Stimulated activated CD4-positive, alpha-beta T cell treated with anti-CD3 and anti-CD28 coated beads, Interleukin-4, amount 100 ng/mL, for 48 hours (primary cell): ENCODE results near the gene CCDC201.

ENCODE experiments used
- DNase-seq, 2 donors: peaks; one replicate each; pipeline ENCODE4 v3.0.0-alpha.2; 2020; ENCODE audit warnings: low read depth in 2 of 2

Gene CCDC201, protein sequence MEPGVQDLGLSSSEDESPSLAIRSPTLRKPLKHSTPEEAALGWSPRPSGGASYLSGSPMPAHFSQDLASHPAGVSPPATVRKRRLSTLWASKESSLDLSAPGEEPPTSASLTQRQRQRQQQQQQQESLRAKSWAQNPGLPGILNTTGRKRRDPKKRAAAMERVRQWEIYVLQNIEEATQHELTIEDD

DNA sequence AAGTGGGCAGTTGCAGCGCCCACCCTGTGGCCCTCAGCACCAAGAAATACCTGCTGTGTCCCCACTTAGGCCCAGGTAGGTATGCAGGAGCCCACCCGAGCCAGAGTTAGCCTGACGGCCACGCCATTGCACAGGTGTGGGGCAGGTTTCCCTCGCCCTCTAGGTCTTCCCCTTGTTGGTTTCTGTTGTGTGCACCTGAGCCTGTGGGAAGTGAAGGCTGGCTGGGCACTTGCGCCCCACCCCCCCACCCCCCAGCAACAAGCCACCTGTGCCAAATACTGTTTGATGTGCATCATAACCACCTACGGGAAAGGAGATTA, at the start of gene CCDC201:
CCDC201 (minus strand) TSS at position 48 of the 320 bp plus-strand sequence. CDS start 75 bp downstream, outside the sequence.
- DNase-seq: no peak

DNA sequence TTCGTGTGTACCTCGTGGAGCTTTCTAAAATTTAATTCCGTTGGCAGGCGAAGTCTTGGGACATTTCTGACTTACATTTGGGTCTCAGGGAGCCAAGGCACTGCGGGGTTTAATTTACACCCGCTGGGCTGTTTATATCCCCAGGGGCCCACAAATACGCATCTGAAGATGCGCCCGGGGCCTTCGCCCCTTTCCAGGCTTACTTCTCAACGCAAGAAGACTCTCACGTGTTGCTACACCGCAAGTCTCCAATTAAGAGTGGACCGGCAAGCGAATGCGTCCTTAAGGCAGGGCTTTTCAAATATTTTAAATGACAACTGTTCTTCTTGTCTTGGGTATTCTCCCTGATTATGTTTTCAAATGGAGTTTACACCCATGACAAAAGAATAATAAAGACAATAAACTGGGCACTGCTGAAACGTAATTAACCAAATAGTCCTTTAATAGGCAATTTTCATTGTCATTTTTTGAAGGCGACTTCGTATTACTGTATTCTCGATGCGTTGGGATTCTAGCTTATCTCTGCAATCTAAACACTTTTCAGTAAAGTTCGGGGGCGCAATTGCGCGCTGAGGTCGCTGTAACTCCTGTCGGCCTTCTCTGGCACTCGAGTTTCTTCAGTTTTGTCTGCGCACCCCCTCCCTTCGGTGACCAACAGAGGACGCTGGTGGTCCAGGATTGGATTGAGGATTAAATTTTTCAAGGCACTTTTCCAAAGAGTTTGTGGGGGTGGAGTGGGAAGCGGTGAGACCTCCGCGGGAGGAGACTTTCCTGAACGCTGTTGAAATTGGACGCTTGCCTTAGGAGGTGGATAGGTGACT, 49.0 kb upstream of the CCDC201 start:
- DNase-seq: no peak

DNA sequence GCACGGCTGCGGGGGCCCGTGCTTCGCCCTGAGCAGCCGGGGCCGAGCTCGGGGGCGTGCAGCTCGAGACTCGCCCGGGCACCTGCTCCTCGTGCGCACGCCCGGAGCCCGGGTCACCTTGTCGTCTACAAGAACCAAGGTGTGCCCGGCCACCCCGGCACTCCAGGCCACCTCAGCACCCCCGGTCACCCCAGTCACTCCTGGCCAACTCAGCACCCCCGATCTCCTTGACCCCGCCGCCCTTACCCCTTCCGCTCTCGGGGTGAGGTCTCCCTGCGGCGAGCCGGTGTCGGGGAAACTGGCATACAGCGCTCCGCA, 48.5 kb upstream of the CCDC201 start:
- no peak for DNase-seq

DNA sequence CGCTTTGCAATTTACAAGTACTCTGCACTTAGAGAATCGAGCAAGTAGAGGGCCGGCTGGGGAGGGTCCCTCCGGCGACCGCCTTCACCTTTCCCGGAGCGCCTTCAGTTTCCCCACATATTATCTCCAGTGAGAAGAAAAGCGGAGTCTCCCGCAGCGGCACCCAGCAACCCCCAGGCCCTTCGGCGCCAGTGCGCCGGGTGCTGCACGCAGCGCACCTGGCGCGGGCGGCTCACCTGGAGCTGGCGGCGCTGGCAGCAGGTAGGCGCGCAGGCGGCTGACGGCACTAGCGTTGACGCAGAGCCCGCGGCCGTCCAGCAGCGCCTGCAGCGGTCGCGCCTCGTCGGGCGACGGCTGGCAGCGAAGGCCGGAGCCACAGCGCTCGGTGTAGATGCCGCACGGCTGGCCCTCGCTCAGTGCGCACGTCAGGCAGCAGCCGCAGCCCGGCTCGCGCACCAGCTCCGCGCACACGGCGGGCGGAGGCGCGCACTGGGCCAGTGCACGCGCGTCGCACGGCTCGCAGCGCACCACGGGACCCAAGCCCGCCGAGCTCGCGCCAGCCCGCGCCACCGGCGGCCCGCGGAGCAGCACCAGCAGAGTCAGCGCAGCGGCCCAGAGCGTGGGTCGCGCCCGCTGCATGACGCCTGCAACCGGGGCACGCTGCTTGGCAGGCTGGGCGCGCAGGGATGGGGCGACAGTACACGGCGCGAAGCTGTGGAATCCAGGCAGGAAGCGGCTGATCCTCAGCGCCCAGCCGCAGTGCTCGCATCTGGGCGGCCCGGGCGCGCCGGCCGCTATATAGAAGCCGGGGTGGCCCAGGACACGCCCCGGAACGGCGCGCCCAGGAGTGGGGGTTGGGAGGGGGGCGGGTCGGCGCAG, 47.9 kb upstream of the CCDC201 start, which contains the start of gene IGFBP3:
IGFBP3 (minus strand) TSS at position 771 of the 879 bp plus-strand sequence; CDS start at position 639, 132 bp downstream.
- DNase-seq: no peak

DNA sequence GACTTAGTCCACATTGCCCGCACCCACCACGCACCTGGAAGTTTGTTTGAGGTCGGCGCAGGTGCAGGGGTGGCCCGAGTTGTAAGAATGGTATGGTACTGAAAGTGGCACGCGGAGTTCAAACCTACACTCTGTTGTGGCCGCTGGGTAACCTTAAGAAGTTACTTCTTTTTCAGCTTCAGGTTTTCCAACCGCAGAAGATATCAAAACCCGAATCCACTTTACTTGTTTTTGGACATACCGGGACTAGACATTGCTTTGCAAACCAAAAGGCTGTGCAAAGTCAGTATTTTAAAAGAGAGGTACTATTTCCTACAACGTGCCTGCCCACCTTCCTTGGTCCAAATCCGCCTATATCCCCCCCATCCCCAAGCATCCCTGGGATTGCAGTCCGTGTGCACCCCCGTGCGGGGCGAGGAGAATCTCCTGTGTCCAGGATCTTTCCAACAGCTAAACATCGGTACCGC, 47.1 kb upstream of the CCDC201 start:
- no peak for DNase-seq

DNA sequence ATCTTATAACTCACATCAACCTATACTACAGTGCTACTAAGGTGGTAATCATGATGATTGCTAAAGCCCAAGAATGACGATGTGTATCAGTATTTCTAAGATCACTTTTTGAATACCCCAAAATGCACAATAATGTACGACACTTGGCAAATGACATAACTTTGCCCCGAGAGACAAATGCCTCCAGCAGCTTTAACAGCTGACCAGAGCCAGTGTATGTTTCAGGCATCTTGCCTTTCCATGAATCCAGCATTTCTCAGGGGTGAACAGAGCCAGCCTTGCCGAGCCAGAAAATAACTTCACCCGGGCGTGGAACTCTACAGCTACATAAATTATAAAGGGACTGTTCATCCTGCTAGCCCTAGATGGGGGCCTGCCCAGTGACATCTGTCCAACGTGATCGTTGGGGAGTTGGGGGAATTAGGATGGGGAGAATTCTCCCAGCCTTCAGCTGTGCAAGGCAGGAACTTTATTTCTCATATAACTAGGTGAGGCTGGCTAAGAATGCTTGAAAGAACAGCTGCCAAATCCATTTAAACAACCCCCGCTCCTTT, 46.4 kb upstream of the CCDC201 start:
- no peak for DNase-seq

DNA sequence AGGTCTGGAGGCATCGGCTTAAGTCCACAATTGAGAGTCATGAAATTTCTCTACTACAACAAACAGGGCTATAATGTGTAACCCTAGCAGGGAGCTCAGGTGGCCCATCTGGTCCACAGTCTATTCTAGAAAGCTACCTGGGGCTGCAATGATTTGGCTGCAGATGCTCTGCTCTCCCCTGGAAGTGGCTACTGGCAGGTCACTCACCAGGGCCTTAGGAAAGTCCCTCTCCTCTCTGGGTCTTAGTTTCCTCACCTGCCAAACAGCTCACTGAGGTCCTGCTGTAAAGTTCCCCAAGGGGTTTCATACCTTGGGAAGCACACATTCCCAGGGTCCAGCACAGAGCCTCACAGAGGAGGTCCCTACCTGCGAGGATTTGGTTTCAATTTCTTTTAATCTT, 45.7 kb upstream of the CCDC201 start:
- DNase-seq: no peak

DNA sequence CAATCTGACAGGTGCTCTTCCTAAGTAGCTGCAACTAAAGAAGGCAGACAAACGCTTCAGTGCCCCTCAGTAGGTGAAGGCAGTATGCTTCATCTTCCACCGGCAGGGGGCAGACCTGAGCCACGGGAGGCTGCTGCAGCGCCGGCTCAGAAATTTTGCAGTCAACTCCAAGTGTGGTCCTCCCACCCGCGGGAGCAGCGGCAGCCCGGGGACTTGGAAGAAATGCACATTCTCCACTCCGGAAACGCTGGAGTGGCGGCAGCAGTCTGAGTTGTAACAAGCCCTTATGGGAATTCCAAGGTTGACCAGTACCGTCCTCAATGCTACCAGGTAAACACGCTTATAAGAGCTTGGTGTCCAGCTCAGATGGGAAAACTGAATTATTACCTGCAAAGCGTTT, 44.8 kb upstream of the CCDC201 start:
- peak; percentile 61 to 84 for DNase-seq

DNA sequence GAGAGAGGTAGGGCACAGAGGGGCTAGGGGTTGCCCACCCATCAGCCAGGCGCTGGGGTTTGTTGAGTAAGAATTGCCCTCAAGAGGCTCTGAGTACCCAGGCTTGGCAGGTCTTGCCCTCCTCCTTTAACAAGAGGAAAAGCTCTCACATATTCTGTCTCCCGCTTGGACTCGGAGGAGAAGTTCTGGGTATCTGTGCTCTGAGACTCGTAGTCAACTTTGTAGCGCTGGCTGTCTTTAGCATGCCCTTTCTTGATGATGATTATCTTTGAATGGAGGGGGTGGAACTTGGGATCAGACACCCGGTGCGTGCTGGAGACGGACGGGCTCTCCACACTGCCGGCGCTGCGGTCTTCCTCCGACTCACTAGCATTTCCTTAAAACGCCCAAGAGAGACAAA, 44.2 kb upstream of the CCDC201 start:
- DNase-seq: no peak

DNA sequence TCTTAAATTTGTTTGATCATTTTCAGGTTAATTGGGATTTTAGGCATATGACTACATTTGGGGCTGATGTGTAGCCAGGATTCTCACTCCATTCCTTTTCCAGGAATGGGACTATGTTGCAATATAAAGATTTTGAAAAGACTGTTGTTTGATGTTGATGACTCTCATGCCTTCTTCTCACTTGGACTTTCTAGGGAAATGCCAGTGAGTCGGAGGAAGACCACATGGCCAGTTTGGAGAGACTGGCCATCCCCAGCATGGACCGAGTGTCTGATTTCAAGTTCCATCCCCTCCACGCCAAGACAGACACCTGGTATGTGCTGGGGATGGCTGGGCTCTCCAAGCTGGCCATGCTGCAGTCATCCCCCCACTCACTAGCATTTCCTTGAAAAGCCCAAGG, 42.7 kb upstream of the CCDC201 start:
- DNase-seq: no peak

DNA sequence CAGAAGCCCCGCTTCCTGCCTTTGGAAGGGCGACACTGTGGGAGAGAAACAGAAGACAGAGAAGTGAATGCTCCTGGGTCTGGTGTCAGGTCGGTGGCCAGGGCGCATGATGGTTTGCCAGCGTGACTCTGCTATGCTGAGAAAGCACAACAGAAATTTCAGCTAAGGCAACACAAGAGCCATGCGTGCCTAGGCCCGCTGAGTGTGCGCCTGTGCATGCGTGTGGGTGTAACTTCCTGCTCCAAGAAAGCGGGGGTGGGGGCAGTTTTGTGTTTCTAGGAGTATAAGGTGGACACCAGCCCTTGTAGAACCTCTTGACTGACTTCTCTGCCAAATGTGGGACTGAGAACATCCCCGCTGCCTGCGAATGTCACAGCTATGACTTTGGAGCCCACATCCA, 42.0 kb upstream of the CCDC201 start:
- no peak for DNase-seq

DNA sequence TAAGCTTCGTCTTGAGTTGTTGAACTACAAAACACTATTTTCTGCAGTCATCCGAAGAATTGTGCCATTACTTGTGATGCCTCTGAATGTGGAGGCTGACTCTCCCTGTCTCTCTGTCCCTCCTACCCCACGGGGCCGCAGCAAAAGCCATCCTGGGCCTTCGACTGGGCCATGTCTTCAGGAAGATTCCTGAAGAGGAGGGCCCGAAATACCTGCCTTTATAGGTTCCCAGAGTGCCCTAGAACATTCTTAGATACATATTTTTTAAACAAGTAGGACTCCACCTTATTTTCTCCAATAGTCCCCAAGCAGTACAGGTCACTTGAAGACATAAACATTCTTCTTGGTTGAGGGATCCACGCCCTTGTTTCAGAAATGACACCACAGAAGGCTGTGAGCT, 40.1 kb upstream of the CCDC201 start:
- DNase-seq: no peak

DNA sequence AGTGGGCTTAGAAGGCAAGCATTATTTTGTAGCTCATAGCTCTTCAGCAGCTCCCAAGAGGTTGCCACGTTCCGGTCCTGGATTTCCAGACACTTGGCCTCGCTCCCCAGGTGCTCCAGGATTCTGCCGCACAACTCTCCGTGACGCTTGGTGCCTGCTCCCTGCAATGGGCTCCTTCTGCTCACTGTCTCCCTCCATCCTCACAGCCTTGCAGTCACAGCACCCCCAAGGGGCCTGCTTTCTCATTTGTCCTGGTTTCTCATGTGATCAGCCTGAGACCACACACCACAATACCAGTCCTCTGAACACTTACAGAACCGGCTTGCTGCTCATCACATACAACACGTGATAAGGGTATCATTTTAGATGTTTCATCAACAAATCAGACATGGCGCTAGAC, 38.4 kb upstream of the CCDC201 start:
- DNase-seq: no peak

DNA sequence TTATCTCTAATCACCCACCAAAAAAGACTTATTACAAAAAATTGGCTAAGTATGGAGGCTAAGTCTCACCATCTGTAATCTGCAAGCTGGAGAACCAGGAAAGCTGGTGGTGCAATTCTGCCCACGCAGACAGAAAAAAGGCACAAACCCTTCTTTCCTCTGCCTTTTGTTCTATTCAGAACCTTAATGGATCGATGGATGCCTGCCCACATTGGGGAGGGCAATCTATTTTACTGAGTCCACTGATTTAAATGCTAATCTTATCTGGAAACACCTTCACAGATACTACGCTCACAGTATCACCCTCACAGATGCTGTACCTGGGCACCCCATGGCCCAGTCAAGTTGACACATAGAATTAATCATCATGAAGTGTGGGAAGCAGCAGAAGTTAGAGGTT, 38.0 kb upstream of the CCDC201 start:
- no peak for DNase-seq

DNA sequence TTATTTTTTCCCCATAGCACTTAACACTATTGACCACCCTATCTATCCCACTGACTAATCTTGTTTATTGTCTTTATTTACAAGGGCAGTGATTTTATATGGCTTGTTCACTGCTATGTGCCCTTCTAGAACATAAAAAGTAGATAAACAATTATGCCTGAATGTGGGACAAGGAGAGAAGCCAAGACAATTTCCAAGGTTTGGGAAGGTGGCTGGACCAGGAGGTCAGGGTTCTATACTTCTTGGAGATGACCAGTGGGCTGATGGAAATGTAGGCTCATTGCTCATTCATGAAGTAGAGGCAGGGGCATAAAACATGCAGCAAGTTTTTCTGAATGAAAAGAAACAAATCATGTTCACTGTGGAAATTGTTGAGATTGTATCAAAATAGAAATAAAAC, 36.7 kb upstream of the CCDC201 start:
- DNase-seq: no peak

DNA sequence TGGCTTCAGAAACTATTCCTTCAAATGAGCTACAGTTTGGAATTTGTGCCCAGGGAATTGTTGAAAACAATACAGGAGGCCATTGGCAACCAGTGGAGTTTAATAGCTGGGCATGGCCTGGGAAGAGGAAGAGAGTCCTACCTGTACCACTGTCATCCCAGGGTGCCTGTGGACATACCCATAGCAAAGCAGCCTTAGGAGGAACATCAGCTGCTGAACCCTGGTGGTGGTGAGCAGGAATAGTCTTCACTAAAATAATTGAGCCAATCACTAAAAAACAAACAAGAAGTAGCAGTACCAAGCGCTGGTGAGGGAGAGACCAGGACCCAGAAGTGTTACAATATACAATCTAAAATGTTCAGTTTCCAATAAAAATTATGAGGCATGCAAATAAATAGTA, 29.9 kb upstream of the CCDC201 start:
- no peak for DNase-seq

DNA sequence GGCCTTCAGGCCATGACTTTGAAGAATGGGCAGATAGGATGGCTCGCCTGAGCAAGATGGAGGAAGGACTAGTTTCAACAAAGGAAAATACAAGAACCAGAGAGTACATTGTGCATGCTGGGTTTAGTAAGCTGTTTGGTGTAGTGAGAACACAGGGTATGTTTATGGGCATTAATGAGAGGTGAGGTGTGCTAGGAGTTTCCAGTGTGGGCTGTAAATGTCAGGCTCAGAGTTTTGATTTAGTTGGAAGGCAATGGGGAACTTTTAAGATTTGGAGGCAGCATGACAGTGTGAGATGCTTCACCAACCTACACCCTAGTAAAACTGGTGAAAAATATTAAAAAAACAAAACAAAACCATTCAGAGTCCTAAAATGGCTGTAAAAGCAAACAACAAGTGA, 28.7 kb upstream of the CCDC201 start:
- DNase-seq: no peak

DNA sequence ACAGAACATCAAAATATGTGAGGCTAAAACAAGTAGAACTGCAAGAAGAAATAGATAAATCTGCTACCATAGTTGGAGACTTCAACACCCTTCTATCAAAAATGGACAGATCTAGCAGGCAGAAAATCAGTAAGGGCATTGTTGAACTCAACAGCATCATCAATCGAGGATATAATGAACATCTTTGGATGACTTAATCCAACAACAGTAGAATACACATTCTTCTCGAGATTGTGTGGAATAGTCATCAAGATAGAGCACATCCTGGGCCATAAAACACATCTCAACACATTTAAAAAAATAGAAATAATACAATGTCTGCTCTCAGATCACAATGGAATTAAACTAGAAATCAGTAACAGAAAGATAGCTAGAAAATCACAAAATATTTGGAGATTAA, 25.3 kb upstream of the CCDC201 start:
- no peak for DNase-seq

DNA sequence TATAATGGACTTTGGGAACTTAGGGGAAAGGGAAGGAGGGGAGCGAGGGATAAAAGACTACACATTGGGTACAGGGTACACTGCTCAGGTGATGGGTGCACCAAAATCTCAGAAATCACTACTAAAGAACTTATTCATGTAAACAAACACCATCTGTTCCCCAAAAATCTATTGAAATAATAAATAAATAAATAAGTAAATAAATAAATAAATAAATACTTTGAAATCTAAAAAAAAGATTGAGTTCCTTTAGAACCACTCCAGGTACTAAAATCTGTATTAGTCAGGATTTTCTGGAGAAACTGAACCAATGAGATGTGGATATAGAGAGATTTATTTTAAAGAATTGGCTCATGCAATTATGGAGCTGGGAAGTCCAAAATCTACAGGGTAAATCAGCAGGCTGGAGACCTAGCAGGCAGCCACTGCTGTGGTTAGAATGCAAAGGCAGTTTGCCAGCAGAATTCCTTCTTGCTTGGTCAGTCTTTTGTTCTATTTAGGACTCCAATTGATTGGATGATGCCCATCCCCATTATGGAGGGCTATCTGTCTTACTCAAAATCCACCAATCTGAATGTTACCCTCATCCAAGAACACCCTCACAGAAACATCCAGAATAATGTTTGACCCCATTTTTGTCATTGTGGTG, 24.3 kb upstream of the CCDC201 start:
- DNase-seq: no peak

DNA sequence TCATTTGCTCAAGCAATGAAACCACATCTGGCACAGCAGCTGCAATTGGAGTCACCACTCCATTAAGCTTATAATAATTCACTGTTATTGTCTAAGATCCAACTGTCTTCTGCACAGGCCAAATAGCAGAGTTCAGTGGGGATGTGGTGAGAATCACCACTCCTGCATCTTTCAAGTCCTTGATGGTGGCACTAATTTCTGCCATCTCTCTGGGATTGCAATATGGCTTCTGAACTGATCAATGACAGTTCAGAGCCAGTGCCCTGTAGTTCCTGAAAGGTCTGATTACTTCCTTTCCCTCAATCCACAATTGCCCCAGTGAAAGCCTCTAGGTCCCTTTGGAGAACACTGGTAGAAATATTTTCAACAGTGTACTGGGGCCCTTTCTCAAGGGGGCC, 21.8 kb upstream of the CCDC201 start:
- no peak for DNase-seq

DNA sequence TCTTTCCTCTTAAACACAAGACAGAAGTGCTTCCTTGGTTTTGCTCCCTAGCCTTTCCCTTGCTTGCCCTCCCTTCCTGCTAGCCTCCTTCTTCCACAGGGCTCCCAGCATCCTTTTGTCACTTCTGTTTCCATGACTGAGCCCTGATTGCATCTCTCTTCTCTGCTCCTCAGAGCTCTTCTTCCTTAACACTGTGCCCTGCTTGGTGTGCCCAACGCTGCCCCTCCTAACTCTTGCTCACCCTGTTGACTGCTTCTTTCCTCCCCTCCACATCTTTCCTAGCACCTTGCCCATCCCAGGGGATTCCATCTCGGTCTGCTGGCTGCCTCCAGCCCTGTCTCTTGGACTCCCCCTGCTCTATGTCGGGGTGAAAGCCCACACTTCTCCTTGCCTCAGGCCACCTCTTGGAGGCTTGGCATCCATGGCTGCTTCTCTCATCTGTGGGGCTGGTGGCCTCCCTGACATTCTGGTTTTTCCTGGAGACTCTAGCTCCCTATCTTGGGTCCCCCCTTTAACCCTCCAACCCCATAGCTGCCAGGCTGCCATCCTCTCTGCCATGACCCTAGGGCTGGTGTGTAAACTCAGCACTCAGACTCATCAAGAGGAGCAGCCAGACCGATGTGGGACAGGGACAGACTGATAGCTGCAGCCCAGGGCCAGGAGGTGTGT, 21.2 kb upstream of the CCDC201 start:
- DNase-seq: no peak
